HepG2 (cell line): ENCODE results near the gene DBNDD2. TPM values are rescaled to one million over a fixed set of nuclear protein-coding genes. Genes with fewer than 3 reads are reported as not detected.

ENCODE experiments used
- CREM ChIP-seq, 2 experiments: sonication (generic) in 1 of 2; formaldehyde crosslinking in 1 of 2; IDR thresholded peaks; 2 replicates each; pipeline versions ENCODE4 v1.4.0 to v1.6.1; 2016 to 2020; ENCODE audit warnings: antibody characterized with exemption in 1 of 2, mild to moderate bottlenecking in 1 of 2, missing genetic modification reagents in 1 of 2
- DMAP1 ChIP-seq: IDR thresholded peaks from 2 replicates; pipeline ENCODE4 v1.6.1; 2016
- NCOR1 ChIP-seq: fragments of 200-600 bp; sonication (generic); IDR thresholded peaks from 2 replicates; pipeline ENCODE4 v1.7.0; 2017; ENCODE audit warnings: antibody characterized with exemption, low read length, borderline replicate concordance
- NFIB ChIP-seq: sonication (generic); formaldehyde crosslinking; IDR thresholded peaks from 2 replicates; pipeline ENCODE4 v1.9.0; 2021; ENCODE audit warnings: missing genetic modification reagents, mild to moderate bottlenecking, borderline replicate concordance
- PCBP2 ChIP-seq: fragments of 200-400 bp; formaldehyde crosslinking; optimal IDR thresholded peaks from 2 replicates; pipeline ENCODE3; 2018; ENCODE audit warnings: low read length, low read depth; ENCODE audit not compliant: poor library complexity, severe bottlenecking
- ZBTB7B ChIP-seq: sonication (generic); formaldehyde crosslinking; IDR thresholded peaks from 2 replicates; pipeline ENCODE4 v1.4.0; 2020; ENCODE audit warnings: missing genetic modification reagents
- ZNF318 ChIP-seq: sonication (generic); formaldehyde crosslinking; IDR thresholded peaks from 2 replicates; pipeline ENCODE4 v1.4.0; 2020; ENCODE audit warnings: mild to moderate bottlenecking, missing genetic modification reagents
- ZNF431 ChIP-seq: sonication (generic); formaldehyde crosslinking; IDR thresholded peaks from 2 replicates; pipeline ENCODE4 v1.9.0; 2022; ENCODE audit warnings: missing genetic modification reagents, low read depth, mild to moderate bottlenecking, borderline replicate concordance
- ZNF556 ChIP-seq: sonication (generic); formaldehyde crosslinking; IDR thresholded peaks from 2 replicates; pipeline ENCODE4 v1.4.0; 2020; ENCODE audit warnings: mild to moderate bottlenecking, missing genetic modification reagents, borderline replicate concordance
- polyA plus RNA-seq, 8 experiments: library from polyadenylated mRNA; depleted of rRNA in 3 of 8; stranded (reverse) in 7 of 8; unstranded in 1 of 8; fragments of >200 nt; fragmentation: Illumina TruSeq in 4 of 8; extraction: Trizol in 4 of 8; gene quantifications; 2 replicates each; pipeline versions ENCODE4 v1.2.1 to v1.2.3, GENCODE V29; 2011 to 2016; ENCODE audit warnings: low read depth in 4 of 8, missing spikeins in 1 of 8, mixed read lengths in 1 of 8; ENCODE audit not compliant: insufficient read depth in 1 of 8
- total RNA-seq, 5 experiments: library from RNA; depleted of rRNA; stranded (reverse); fragments of >200 nt; fragmentation: Illumina TruSeq; extraction: Trizol; gene quantifications; 2 replicates each; pipeline ENCODE4 v1.2.3, GENCODE V29; 2016; ENCODE audit warnings: low read depth in 1 of 5
- TF ChIP-seq, protein P1 (sequence below): sonication (generic); formaldehyde crosslinking; IDR thresholded peaks from one replicate; pipeline ENCODE4 v1.5.1; 2020; ENCODE audit warnings: mild to moderate bottlenecking, missing genetic modification reagents; ENCODE audit errors: not compliant biosample characterization

DBNDD2 gene
- total and polyA plus RNA-seq, 2 of the 13 experiments (the other 11 are each of a cell fraction or from before 2014, with no cell fraction given), result 16.7 to 47.6 TPM

GRCh38 chr20:45362804-45363610 is 45.1 kb upstream of the DBNDD2 start, which contains the start of gene SYS1 (continued):
- TF ChIP-seq ZNF318 (CRISPR knock-in tag) (peak; percentile 94), ZNF431 (CRISPR knock-in tag) (no peak; the same call in 1 of the 2 replicates), ZNF556 (CRISPR knock-in tag) (peak; percentile 99), PCBP2 (no peak), NFIB (CRISPR knock-in tag) (no peak), DMAP1 (CRISPR knock-in tag) (peak; percentile 98), ZBTB7B (peak; percentile 79), NCOR1 (no peak; the same call in 1 of the 2 replicates), CREM (IDR thresholded peaks at IDR 0.05) (peak; percentile 94), CREM (CRISPR knock-in tag; IDR thresholded peaks at IDR 0.05) (no peak; the same call in 1 of the 2 replicates)
- TF ChIP-seq, protein P1, sequence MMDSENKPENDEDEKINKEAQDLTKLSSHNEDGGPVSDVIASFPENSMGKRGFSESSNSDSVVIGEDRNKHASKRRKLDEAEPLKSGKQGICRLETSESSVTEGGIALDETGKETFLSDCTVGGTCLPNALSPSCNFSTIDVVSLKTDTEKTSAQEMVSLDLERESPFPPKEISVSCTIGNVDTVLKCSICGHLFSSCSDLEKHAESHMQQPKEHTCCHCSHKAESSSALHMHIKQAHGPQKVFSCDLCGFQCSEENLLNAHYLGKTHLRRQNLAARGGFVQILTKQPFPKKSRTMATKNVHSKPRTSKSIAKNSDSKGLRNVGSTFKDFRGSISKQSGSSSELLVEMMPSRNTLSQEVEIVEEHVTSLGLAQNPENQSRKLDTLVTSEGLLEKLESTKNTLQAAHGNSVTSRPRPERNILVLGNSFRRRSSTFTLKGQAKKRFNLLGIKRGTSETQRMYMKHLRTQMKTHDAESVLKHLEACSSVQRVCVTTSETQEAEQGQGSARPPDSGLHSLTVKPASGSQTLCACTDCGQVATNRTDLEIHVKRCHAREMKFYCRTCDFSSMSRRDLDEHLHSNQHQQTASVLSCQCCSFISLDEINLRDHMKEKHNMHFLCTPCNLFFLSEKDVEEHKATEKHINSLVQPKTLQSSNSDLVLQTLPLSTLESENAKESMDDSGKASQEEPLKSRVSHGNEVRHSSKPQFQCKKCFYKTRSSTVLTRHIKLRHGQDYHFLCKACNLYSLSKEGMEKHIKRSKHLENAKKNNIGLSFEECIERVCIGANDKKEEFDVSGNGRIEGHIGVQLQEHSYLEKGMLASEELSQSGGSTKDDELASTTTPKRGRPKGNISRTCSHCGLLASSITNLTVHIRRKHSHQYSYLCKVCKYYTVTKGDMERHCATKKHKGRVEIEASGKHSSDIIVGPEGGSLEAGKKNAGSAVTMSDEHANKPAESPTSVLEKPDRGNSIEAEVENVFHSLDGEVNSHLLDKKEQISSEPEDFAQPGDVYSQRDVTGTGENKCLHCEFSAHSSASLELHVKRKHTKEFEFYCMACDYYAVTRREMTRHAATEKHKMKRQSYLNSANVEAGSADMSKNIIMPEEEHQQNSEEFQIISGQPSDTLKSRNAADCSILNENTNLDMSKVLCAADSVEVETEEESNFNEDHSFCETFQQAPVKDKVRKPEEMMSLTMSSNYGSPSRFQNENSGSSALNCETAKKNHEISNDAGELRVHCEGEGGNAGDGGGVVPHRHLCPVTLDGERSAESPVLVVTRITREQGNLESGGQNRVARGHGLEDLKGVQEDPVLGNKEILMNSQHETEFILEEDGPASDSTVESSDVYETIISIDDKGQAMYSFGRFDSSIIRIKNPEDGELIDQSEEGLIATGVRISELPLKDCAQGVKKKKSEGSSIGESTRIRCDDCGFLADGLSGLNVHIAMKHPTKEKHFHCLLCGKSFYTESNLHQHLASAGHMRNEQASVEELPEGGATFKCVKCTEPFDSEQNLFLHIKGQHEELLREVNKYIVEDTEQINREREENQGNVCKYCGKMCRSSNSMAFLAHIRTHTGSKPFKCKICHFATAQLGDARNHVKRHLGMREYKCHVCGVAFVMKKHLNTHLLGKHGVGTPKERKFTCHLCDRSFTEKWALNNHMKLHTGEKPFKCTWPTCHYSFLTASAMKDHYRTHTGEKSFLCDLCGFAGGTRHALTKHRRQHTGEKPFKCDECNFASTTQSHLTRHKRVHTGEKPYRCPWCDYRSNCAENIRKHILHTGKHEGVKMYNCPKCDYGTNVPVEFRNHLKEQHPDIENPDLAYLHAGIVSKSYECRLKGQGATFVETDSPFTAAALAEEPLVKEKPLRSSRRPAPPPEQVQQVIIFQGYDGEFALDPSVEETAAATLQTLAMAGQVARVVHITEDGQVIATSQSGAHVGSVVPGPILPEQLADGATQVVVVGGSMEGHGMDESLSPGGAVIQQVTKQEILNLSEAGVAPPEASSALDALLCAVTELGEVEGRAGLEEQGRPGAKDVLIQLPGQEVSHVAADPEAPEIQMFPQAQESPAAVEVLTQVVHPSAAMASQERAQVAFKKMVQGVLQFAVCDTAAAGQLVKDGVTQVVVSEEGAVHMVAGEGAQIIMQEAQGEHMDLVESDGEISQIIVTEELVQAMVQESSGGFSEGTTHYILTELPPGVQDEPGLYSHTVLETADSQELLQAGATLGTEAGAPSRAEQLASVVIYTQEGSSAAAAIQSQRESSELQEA (CRISPR knock-in tag), result peak; percentile 98
